GM19467 (cell line): ENCODE data around the gene PTGDR2.

Source experiments
- ATAC-seq: cut with Tn5 transposase; IDR thresholded peaks from one replicate; pipeline ENCODE4 v1.9.1; 2021; ENCODE audit warnings: mild to moderate bottlenecking, moderate library complexity; ENCODE audit not compliant: unreplicated experiment

PTGDR2 gene

DNA sequence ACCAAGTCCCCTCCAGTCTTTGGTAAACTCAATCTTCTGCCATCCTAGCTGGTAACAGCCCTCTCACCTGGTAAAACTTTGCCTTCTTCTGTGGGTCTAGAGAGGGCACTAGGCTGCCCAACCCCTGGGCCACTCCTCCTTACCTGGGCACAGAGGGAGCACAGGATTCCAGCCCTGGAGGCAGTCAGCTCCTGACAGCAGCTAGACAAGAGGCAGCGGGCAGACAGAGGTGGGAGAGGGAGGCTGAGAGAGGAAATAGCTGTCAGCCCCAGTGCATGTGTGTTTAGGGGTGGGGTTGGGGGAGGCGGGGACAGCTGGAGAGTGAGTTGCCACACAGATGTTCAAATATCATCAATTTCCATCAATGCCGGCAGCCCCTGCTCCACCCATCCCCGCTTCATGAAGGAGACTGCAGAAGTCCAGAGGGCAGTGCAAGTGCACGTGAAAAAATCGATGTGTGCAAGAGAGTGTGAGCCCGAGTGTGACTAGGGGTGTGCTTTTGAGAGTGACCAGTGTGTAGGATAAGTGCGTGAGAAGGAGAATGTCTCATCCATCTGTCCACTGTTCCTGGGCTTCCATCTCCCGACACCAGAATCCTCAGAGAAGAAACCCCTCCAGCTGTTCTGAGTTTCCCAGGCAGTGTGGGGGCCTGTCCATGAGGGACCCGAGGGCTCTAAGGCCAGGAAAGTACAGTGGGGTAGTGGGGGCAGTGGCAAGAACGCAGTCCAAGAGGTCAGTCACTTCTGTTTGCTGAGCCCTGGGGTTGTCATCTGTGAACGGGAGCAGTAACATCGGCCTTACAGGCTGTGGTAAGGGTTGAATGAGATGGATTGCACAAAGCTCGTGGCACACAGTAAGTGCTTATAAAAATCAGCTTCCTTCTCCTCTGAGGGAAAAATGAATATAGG, at the start of gene PTGDR2:
TSS of gene PTGDR2 (minus strand) at position 225 of the 908 bp plus-strand sequence. CDS start 2,228 bp downstream, outside the sequence.
- no peak for ATAC-seq

DNA sequence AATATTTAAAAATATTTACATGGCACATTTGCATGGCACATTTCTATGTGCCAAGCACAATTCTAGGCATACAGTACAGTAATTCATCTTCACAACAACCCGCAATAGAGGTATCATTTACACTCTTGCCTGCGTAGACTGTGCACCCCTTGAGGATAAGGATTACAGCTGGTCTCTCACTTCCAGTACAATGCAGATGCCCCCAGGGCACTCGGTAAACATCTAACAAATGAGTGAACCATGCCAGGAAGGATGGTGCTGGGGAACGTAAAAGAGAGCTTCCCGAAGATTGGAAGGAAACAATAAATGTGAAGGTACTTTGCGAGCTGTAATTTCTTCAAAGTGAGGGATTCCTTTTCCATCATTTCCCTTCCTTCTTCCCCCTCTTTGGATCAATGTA, 49.3 kb upstream of the PTGDR2 start:
- no peak for ATAC-seq

- no peak for ATAC-seq
Measured at GRCh38 chr11:60902625-60903024, 46.9 kb upstream of the PTGDR2 start.

DNA sequence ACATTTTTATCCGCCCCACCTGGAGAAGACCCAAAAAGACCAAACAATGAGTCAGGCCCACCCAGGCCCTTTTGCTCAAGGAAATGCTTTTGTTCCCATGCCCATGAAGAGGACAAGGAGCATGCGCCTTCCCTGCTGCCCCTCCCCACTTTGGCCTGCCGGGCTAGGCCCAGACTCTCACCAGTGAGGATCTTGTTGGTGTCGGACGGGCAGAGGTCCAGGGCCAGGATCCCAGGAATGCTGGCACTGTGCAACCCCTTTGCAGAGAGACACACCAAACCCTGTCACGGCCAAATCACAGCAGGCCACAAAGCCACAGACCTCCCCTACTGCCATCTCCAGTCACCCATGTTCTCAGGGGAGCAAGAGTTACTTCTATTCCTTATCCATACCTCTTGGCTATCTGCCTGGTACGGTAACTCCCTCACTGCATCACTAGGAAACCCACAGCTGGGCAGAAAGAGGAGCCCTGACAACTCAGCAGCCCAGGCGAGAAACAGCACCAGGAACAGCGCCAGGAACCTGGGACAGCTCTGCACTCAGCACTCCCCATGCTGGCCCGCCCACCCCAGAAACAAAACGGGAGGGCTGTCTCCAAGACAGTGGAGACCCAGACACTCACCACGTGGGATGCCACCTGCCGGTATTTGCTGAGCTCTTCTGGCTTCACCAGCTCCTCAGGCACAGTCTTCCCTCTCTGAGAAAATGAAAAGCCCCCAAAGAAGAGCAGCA, 45.1 kb upstream of the PTGDR2 start:
- ATAC-seq: no peak

- no peak for ATAC-seq
Measured at GRCh38 chr11:60899977-60900376, 44.2 kb upstream of the PTGDR2 start.

- ATAC-seq: no peak
Measured at GRCh38 chr11:60899046-60899936, 43.5 kb upstream of the PTGDR2 start.

- no peak for ATAC-seq
Measured at GRCh38 chr11:60897496-60897895, 41.7 kb upstream of the PTGDR2 start.

GRCh38 chr11:60895687-60896086, 39.9 kb upstream of the PTGDR2 start:
- no peak for ATAC-seq

GRCh38 chr11:60891103-60891741, 35.5 kb upstream of the PTGDR2 start:
- ATAC-seq: no peak

DNA sequence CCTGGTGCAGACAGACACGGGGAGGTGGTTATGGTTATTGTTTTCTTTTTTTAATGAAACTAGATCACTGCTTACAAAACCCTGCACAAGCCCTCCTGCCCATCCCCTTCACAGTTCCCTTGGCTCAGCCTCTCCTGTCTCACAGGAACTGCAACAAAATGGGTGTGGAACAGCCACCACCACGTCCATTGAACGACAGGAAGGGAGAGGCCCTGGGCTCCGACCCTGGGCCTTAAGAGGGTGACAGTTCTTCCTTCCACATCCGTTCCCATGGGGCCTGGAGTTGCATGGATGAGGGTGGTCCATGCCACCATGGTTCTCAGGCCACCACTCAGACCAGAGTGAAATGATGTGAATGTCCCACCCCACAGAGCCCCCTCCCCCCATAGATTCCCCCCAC, 34.9 kb upstream of the PTGDR2 start:
- ATAC-seq: no peak

- no peak for ATAC-seq
Measured at GRCh38 chr11:60889869-60890311, 34.1 kb upstream of the PTGDR2 start.

DNA sequence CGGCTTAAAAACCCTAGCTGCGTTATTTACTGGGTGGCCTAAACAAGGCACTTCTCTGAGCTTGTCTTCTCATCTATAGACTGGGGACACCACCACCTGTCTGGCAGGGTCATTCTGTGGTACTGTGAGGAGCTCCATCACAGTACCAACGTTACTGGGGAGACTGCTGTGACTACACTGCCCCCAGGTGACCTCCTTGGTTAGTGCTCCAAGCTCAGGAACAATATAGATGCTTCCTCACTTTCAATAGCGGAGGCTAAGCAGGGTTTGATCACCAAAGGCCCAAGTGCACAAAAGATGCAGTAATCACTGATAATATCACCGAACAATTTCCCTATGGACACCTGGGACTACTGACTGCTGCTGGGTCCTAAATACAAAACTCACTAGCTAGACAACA, 31.8 kb upstream of the PTGDR2 start:
- ATAC-seq: no peak

GRCh38 chr11:60880643-60881282, 25.0 kb upstream of the PTGDR2 start:
- ATAC-seq: no peak

DNA sequence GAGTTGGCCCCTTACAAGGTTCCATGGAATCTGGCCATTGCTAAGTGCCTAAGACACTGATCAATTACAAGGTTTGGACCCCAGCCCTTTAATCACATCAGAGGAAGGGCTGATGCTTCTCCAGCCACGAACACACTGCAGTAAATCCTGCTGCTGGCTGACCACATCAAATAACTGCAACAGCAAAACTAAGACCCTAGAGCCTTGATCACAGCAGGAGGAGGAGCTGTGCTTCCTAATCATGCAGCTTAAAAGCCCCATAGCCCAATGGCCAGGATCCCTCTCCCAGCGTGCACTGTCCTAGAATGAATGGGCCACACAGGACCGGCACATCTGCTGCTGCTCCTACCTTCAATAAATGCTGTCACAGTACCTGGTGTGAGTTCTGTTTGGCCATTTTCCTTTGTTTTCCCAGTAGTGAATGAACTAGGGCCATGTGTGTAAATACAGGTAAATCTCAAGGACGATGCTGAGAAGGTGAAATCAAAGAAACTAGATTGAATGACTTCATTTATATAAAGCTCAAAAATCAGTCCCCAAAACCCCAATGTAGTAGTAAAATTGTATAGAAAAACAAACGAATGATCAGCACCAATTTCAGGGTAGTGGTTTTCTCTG, 24.3 kb upstream of the PTGDR2 start:
- no peak for ATAC-seq

DNA sequence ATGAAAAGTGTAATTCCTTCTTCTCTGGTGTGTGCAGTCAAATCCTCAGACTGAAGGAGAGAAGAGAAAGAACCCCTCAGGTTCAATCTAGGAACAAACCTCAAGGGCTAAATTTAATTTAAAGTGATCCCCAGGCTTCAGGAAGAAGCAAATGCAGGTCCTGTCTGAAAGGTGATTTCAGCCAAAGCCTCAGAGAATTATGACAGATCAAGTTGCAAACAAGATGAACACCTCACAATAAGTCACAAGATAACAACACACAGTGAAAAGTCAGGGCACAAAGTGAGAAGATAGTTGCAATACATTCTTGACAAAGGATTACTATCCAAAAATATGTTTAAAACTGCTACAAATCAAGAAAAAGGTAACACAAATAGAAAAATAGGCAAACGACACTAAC, 23.4 kb upstream of the PTGDR2 start:
- no peak for ATAC-seq

- no peak for ATAC-seq
Measured at GRCh38 chr11:60878245-60879101, 22.7 kb upstream of the PTGDR2 start.

GRCh38 chr11:60876168-60876485, 20.4 kb upstream of the PTGDR2 start:
- ATAC-seq: no peak

DNA sequence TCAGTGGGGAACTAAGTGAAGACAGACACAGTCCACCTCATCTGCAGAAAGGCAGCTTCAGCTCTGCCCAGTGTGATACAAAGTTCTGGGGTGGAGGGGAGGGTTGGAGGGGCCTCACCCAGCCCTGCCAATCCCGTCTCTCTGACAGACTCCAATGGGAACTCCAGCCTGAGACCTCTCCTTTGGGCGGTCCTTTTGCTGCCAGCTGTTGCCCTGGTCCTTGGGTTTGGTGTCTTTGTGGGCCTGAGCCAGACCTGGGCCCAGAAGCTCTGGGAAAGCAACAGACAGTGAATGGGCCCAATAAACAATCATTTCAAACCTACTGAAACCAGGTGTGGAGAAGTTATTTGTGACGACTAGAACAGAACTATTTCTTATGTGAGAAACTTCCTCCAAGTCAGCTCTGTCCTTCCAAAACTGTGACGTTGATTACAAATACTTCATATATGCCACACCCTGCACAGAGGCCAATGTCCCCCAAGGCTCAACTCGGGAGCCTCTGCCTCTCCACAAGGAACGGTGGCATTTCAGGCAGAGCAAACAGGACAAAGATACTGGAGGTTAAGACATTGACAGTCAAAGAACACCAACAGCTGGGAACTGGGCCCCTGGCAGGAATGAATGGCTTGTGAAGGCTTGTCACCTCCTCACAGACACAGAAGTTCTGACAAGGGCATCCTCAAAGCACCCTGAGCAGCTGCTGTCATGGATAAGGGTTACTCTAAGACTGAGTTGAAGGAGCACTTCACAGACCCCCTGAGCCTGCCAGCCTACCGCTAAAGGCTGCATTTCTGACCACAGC, 19.8 kb upstream of the PTGDR2 start:
- ATAC-seq: no peak
